Colon (tissue), 2 donors: ENCODE measurements around the gene THEM5.
"Not testable (repeated sequence)": the region's sequence is repeated elsewhere in the genome, so short reads cannot be mapped to it uniquely, and the experiment has no call there.

Source experiments
- FAIRE-seq: peaks from 2 replicates; lab custom pipeline; 2012; peaks lifted over from hg19 to GRCh38; lab: Jason Lieb, UNC
- donor health status: control.
- donor health status: control.

The THEM5 gene

DNA sequence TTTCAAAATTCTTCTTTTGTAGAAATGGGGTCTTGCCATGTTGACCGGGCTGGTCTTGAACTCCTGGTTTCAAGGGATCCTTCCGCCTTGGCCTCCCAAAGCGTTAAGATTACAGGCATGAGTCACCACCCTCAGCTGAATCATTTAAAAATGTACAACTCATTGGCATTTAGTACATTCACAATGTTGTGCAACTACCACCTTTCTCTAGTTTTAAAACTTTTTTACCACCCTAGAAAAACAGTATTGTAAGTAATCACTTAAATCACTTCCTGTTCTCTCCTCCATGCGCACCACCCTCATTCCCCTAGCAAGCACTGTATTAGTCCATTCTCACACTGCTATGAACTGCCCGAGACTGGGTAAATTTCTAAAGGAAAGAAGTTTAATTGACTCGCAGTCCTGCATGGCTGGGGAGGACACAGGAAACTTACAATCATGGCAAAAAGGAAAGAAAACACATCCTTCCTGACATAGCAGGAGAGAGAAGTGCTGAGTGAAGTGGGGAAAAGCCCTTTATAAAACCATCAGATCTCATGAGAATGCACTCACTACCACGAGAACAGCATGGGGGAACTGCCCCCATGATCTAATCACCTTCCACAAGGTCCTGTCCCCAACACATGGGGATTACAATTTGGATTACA, 14.4 kb upstream of the THEM5 start:
- no peak for FAIRE-seq

GRCh38 chr1:151867321-151867720, 13.8 kb upstream of the THEM5 start:
- no peak for FAIRE-seq

DNA sequence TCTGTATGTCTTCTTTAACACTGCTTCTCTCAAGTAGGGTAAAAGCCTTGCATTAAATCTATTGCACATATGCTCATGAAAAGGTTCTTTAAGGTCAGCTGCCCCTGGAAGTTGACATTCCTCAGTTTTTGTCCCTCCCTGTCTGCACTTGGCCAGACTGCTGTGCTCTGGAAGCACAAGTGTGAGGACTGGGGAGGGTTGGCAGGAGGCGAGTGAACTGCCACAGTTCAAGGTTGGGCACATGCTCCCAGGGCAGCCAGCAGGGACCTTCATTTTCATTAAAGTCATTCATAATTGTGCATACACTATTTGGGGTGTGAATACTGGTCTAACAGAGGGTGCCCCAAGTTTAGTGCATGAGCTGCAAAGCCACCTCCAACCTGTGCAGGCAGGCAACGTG, 10.9 kb upstream of the THEM5 start:
- FAIRE-seq: no peak

DNA sequence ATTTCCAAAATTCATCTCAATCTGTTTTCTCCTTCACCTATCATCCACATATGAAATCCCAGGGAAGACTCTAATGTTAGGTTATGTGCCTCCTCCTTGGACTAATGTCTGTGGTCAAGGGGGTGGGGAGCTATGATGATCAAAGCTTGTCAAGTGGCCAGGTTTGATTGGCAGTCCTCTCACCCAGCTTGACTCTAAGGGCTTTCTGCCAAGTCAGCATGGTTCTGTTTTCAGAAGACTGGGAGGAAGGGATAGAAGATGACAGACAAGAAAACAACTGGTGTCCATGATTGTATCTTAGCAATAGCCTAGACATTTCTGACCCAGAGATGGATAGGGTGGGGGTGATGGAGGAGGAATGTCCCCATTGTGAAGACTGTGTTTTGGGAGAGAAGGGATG, 9.1 kb upstream of the THEM5 start:
- FAIRE-seq: no peak

DNA sequence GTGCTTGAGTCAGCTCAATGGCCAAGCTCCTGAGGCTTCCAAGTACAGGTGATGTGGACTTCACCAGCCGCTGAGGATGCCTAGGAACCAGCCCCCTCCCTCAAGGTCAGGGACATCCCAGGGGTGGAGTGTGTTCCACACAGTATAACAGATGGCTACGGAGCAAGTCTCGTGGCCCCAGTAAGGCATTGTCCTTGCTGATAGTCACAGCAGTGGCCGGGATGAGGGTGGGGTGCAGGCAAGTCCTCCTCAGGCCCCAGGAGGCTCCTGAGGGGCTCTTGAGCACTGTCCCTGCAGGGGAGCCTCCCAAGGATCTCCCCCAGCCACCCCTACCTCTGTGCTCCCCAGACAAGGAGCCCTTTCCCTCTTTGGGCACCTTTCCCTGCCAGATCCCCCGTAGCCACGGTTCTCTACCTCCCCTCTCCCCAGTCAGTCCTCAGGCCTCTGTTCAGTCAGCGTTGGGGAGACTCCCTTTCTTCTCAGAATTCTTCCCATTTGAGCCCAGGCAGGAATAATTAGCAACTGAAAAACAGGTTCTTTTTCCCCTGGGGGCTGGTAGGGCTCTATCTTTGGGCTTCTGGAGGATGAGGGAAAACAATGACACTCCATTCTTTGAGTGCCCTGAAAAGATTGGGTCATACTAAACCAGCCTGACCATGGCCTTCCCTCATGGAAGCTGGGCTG, 7.1 kb upstream of the THEM5 start:
- no peak for FAIRE-seq

DNA sequence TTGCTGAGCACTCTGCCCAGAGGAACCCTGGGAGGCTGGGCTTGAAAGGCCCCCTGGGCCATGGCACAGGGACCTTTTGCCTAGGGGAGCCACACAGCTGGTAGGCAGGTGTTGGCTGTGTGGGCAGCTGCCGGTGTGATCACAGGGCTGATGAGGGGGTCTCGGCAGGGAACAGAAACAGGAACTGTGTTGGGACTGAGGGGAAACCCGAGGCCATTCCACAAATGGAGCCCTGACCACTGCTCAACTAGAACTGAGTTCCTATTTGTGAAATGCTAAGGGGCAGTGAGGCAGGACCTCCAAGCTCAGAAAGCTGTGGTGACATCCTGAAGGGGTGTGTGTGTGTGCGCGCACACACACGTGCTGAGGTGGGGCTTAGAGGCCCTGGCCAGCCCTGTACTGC, 6.4 kb upstream of the THEM5 start:
- no peak for FAIRE-seq

GRCh38 chr1:151858886-151859665, 5.6 kb upstream of the THEM5 start:
- FAIRE-seq: no peak

DNA sequence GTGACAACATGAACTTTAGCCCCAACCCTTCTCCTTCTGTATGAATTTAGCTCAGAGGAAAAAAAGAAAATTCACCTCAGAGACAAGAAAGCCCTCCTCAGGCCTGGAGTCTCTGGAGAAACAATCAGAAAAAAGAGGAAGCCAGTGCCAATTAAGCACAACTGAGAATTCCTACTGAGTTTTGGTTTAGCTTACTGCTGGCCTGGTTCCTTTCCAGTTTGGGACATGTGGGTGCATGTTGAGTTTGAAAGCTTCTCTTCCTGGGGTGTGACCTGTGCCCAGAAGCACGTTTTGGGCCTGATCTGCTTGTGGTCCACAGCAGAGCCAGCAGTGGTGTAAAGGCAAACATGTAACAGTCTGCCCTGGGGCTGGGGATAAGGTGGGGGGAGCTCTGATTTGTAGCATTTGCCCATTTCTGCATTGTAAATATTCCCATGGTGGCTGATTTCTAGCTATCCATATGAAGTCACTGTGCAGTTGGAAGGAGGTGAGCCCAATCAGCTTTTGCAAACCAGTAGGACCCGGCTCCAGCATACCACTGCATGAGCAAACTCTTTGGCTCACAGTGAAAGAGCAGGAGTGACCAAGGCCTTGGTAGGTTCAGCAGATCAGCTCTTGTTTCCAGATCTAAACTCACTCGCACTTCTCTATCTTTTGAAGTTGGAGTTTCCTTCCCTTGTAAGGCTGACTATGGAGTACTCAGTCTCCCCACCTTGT, 4.7 kb upstream of the THEM5 start:
- FAIRE-seq: no peak

DNA sequence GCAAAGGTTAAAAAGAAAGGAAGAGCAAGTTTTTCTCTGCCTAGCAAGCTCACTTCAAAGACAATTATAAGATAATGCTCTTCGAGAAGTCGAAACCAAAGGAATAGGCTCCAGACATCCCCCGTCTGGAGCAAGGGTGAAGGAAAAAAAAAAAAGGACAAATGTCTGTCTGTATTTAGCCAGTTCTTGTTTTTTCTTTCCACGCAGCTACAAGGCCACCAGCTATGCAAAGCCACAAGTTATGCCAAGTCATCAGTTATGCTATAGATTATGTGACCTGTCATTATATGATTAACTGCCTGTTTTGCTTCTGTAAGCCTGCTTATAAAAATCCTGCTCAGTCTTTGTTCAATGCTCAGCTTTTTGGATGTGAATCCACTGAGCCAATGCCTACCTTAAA, 2.4 kb upstream of the THEM5 start:
- FAIRE-seq: no peak

DNA sequence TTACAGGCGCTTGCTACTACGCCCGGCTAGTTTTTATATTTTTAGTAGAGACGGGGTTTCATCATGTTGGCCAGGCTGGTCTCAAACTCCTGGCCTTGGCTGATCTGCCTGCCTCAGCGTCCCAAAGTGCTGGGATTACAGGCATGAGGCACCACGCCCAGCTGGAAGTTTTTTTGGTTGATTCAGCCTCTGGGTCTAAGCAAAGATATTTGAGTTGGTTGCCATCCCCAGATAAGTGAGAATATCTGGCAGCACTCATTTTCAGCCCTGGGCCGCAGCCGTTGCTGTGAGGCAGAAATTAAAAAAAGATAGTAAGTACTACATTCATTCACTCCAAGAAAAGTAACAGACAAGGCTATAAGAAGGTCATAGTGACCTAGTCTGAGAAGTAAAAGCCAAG, 2.0 kb upstream of the THEM5 start:
- FAIRE-seq: not testable (repeated sequence)

DNA sequence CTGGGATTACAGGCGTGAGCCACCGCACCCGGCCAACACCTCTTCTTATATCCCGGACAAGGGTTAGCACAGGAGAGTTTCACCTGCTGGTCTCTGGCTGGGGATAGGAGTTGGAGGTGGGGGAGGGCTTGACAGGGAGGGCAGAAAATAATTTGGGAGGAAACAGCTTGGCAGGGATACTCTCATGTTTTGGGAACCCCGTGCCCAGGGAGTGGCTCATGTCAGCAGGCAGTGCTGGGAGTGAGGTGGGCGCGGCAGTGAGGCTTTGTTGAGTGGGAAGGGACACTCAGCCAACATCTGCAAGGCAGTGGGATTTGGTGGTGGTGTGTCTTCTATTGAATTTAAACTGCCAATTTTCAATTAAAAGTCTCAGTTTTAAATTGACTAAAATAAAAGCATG, 1.1 kb upstream of the THEM5 start:
- FAIRE-seq: no peak

DNA sequence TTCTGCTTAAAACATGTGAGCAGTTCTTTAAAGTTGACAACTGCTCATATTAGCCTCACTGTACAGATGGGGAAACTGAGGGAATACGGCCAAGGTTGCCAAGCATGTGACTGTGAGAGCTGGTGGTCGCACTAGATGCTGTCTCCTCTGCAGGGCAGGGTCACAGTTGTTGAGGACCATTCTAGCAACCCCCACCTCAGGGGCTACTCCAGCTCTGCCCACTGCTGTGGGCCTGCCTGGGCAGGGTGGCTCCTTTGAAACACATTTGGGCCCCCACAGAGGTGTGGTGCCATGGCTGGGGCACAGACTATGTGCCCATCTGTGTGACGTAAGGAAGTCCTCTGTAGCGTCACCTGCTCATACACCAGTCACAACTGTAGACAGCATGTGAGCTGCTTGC, 779 bp downstream of the THEM5 start:
- FAIRE-seq: no peak

GRCh38 chr1:151851886-151852285, 1.6 kb downstream of the THEM5 start:
- no peak for FAIRE-seq

DNA sequence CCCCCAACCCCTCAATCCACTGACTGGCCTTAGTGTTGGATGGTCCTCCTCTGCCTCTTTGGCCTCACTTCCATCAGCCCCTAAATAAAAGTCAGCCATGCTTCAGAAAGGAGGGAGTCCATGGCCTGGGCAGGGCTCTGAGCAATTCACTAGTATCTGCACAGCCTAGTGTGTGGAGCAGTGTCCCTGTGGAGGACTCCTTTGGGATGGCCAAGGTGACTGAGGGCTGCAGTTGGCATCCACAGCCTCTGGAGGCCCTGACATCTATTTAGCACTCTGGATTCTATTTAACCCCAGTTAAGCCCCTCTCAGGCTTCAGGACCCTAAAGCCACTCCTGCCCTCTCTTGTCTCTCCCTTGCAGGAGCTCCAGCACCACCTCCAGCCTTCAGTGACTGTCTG, 3.6 kb downstream of the THEM5 start:
- no peak for FAIRE-seq

DNA sequence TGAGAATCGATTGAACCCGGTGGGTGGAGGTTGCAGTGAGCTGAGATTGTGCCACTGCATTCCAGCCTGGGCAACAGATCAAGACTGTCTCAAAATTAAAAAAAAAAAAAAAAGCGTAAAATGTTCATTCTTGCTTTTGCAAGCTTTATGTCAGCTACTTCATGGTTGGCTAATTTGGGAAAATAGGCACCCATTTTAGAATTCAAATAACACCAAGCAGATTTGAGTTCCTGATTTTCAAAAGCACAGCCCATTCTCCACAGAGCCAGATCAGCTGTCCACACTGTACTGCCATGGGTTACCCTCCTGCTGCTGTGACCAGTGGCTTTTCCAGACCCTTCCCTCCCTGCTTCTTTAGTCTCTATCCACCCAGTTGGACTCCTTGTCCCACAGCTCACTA, 4.4 kb downstream of the THEM5 start:
- FAIRE-seq: no peak

GRCh38 chr1:151847867-151848596, 5.5 kb downstream of the THEM5 start:
- no peak for FAIRE-seq

DNA sequence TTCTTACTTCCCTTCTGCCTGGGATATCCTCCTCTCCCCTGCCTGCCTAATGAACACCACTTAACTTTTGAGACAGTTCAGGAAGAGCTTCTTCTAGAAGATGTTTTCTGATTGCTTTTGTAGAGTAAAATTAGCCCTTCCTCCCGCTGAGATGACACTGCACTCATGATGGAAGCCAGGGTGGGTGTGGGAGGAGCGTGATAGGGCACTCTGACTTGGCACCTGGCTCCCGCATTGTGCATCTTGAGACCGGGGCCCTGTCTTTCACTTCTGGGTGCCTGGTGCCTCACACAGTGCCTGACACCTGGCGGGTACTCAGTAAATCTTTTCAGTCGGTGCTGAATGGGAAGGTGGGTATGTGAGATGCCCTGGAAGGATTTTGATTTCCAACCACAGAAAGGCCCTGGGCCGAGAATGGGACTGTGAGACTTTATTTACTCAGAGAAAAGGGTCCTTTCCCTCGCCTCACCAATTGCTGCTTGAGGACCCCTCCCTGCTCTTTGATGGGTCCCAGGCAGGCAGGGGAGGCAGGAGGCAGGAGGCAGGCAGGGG, 6.8 kb downstream of the THEM5 start:
- no peak for FAIRE-seq

- FAIRE-seq: no peak
Observed at GRCh38 chr1:151846062-151846568, 7.4 kb downstream of the THEM5 start.

GRCh38 chr1:151843398-151843797, 10.1 kb downstream of the THEM5 start:
- no peak for FAIRE-seq

- no peak for FAIRE-seq
Observed at GRCh38 chr1:151841141-151841540, 12.4 kb downstream of the THEM5 start.

GRCh38 chr1:151840421-151840820, 13.1 kb downstream of the THEM5 start:
- no peak for FAIRE-seq
